HepG2 (cell line): ENCODE results near the gene PTPN3. TPM values are rescaled to one million over a fixed set of nuclear protein-coding genes. Genes with fewer than 3 reads are reported as not detected.

Source experiments
- ATAC-seq: fragments of 200-7000 bp; cut with Tn5 transposase; 3 replicates; pipeline ENCODE4 v1.9.1; 2020; ENCODE audit warnings: mild to moderate bottlenecking, moderate library complexity
- BruUV-seq: library from RNA; stranded (reverse); fragments of 400-500 nt; replicated peaks from 2 replicates; lab custom pipeline; 2021; lab: Mats Ljungman, UMichigan
- CTCF ChIA-PET: fragments of 300-600 bp; formaldehyde crosslinking; extraction: SDS; loops from one replicate; lab custom pipeline; 2021; ENCODE audit warnings: low total read pairs, inconsistent platforms, low intra/inter-chr PET ratio; lab: Yijun Ruan, JAX
- POLR2A ChIA-PET: fragments of 350-600 bp; sonication (Branson Sonifier 250); formaldehyde crosslinking; loops from one replicate; lab custom pipeline; 2020; ENCODE audit warnings: antibody characterized with exemption, inconsistent platforms; lab: Yijun Ruan, JAX
- DNase-seq: peaks from one replicate; pipeline ENCODE4 v3.0.0-alpha.2; 2015; ENCODE audit warnings: low spot score
- FAIRE-seq: peaks from 3 replicates; lab custom pipeline; 2011; peaks lifted over from hg19 to GRCh38; lab: Jason Lieb, UNC
- H2AFZ ChIP-seq: one replicate; pipeline ENCODE4 v1.6.1; 2011; ENCODE audit warnings: low read length, inconsistent platforms
- H3K27ac ChIP-seq: fragments of 300-600 bp; 3 replicates; pipeline ENCODE4 v1.8.0; 2011; ENCODE audit warnings: mixed run types, mild to moderate bottlenecking, mixed read lengths, low read length, inconsistent platforms; ENCODE audit not compliant: insufficient read depth; ENCODE audit errors: extremely low read length
- H3K27me3 ChIP-seq, 2 experiments: fragments of 200-600 bp in 1 of 2; 2 replicates in 1 of 2; 3 replicates in 1 of 2; pipeline versions ENCODE4 v1.6.0 to v1.8.0; 2011; ENCODE audit warnings: low read length in 2 of 2, mild to moderate bottlenecking in 2 of 2, moderate library complexity in 2 of 2, inconsistent platforms in 1 of 2; ENCODE audit not compliant: insufficient read depth in 2 of 2, control insufficient read depth in 1 of 2
- H3K36me3 ChIP-seq, 2 experiments: fragments of 200-600 bp in 1 of 2; replicated peaks in 1 of 2; 2 replicates in 1 of 2; 3 replicates in 1 of 2; pipeline versions ENCODE4 v1.5.1 to v1.8.0; 2011; ENCODE audit warnings: low read length in 2 of 2, inconsistent platforms in 1 of 2; ENCODE audit not compliant: insufficient read depth in 2 of 2, control insufficient read depth in 1 of 2
- H3K4me1 ChIP-seq: 2 replicates; pipeline ENCODE4 v1.5.1; 2012; ENCODE audit warnings: low read length, inconsistent platforms; ENCODE audit not compliant: insufficient read depth
- H3K4me2 ChIP-seq: 2 replicates; pipeline ENCODE4 v1.6.0; 2011; ENCODE audit warnings: low read depth, low read length, inconsistent platforms
- H3K4me3 ChIP-seq, 3 experiments: fragments of 200-600 bp in 1 of 3; sonication (generic), shearing (Covaris generic) in 1 of 3; replicated peaks in 1 of 3; 2 replicates each; pipeline ENCODE4 v1.5.1; 2011 to 2016; ENCODE audit warnings: low read length in 3 of 3, inconsistent platforms in 2 of 3, low read depth in 2 of 3, mild to moderate bottlenecking in 2 of 3, control low read depth in 1 of 3, mixed read lengths in 1 of 3; ENCODE audit not compliant: insufficient read depth in 1 of 3
- H3K79me2 ChIP-seq: one replicate; pipeline ENCODE4 v1.6.1; 2011; ENCODE audit warnings: low read length, inconsistent platforms; ENCODE audit not compliant: insufficient read depth
- H3K9ac ChIP-seq: 2 replicates; pipeline ENCODE4 v1.6.0; 2011; ENCODE audit warnings: mild to moderate bottlenecking, low read depth, low read length, inconsistent platforms; ENCODE audit not compliant: insufficient read depth
- H3K9me3 ChIP-seq: 2 replicates; pipeline ENCODE4 v1.5.1; 2012; ENCODE audit warnings: mild to moderate bottlenecking, low read length
- H4K20me1 ChIP-seq: 2 replicates; pipeline ENCODE4 v1.6.0; 2011; ENCODE audit warnings: inconsistent platforms, mild to moderate bottlenecking, low read length, moderate library complexity; ENCODE audit not compliant: insufficient read depth
- ARID4A ChIP-seq: sonication (generic); formaldehyde crosslinking; IDR thresholded peaks from 2 replicates; pipeline ENCODE4 v1.5.0; 2020; ENCODE audit warnings: mild to moderate bottlenecking, missing genetic modification reagents, borderline replicate concordance
- ETV6 ChIP-seq: sonication (generic); formaldehyde crosslinking; conservative IDR thresholded peaks from 2 replicates; pipeline ENCODE4 v1.4.0; 2020; ENCODE audit warnings: missing genetic modification reagents
- JUNB ChIP-seq: sonication (generic); formaldehyde crosslinking; IDR thresholded peaks from 2 replicates; pipeline ENCODE4 v1.8.0; 2022; ENCODE audit warnings: missing genetic modification reagents, mild to moderate bottlenecking, borderline replicate concordance
- SIX4 ChIP-seq: sonication (generic); formaldehyde crosslinking; IDR thresholded peaks from 2 replicates; pipeline ENCODE4 v1.4.0; 2020; ENCODE audit warnings: missing genetic modification reagents
- SP1 ChIP-seq, 2 experiments: fragments of 450-650 bp in 1 of 2; sonication (generic) in 1 of 2; formaldehyde crosslinking in 1 of 2; IDR thresholded peaks; 2 replicates each; pipeline versions ENCODE4 v1.4.0 to v1.6.1; 2016 to 2020; ENCODE audit warnings: missing genetic modification reagents in 1 of 2
- ZBTB33 ChIP-seq: sonication (generic); formaldehyde crosslinking; IDR thresholded peaks from 2 replicates; pipeline ENCODE4 v1.4.0; 2020; ENCODE audit warnings: missing genetic modification reagents
- ZEB1 ChIP-seq: IDR thresholded peaks from 2 replicates; pipeline ENCODE4 v1.6.1; 2012; ENCODE audit warnings: mild to moderate bottlenecking, low read depth, inconsistent platforms; ENCODE audit not compliant: insufficient replicate concordance
- ZNF367 ChIP-seq: sonication (generic); formaldehyde crosslinking; IDR thresholded peaks from 2 replicates; pipeline ENCODE4 v1.4.0; 2020; ENCODE audit warnings: missing genetic modification reagents, borderline replicate concordance
- ZNF432 ChIP-seq: sonication (generic); formaldehyde crosslinking; IDR thresholded peaks from 2 replicates; pipeline ENCODE4 v1.5.0; 2020; ENCODE audit warnings: missing genetic modification reagents, mild to moderate bottlenecking, borderline replicate concordance
- ZNF513 ChIP-seq: sonication (generic); formaldehyde crosslinking; conservative IDR thresholded peaks from 2 replicates; pipeline ENCODE4 v1.5.0; 2020; ENCODE audit warnings: missing genetic modification reagents
- ZNF891 ChIP-seq: sonication (generic); formaldehyde crosslinking; IDR thresholded peaks from 2 replicates; pipeline ENCODE4 v1.5.0; 2020; ENCODE audit warnings: mild to moderate bottlenecking, missing genetic modification reagents
- WGBS: methylation state at CpG from one replicate; pipeline ENCODE4 v1.1.6; 2017; ENCODE audit warnings: low lambda C conversion rate; 5-methylcytosine and 5-hydroxymethylcytosine counted together
- in situ Hi-C: cut with HindIII; loops from 2 replicates; pipeline ENCODE4 v1.10.0; 2017; ENCODE audit warnings: low pct_unique_long_range_greater_than_20kb; ENCODE audit not compliant: extremely low pct_ligation_motif_present
- intact Hi-C: fragments of 100-400 bp; cut with micrococcal nuclease; formaldehyde crosslinking; loops from one replicate; pipeline ENCODE4 v1.10.0; 2022; ENCODE audit not compliant: unreplicated experiment
- polyA plus RNA-seq, 8 experiments: library from polyadenylated mRNA; depleted of rRNA in 3 of 8; stranded (reverse) in 7 of 8; unstranded in 1 of 8; fragments of >200 nt; fragmentation: Illumina TruSeq in 4 of 8; extraction: Trizol in 4 of 8; gene quantifications; 2 replicates each; pipeline versions ENCODE4 v1.2.1 to v1.2.3, GENCODE V29; 2011 to 2016; ENCODE audit warnings: low read depth in 4 of 8, missing spikeins in 1 of 8, mixed read lengths in 1 of 8; ENCODE audit not compliant: insufficient read depth in 1 of 8
- total RNA-seq, 5 experiments: library from RNA; depleted of rRNA; stranded (reverse); fragments of >200 nt; fragmentation: Illumina TruSeq; extraction: Trizol; gene quantifications; 2 replicates each; pipeline ENCODE4 v1.2.3, GENCODE V29; 2016; ENCODE audit warnings: low read depth in 1 of 5

The PTPN3 gene
- total and polyA plus RNA-seq, 2 of the 13 experiments (the other 11 are each of a cell fraction or from before 2014, with no cell fraction given) = 5.6 to 20.5 TPM

DNA sequence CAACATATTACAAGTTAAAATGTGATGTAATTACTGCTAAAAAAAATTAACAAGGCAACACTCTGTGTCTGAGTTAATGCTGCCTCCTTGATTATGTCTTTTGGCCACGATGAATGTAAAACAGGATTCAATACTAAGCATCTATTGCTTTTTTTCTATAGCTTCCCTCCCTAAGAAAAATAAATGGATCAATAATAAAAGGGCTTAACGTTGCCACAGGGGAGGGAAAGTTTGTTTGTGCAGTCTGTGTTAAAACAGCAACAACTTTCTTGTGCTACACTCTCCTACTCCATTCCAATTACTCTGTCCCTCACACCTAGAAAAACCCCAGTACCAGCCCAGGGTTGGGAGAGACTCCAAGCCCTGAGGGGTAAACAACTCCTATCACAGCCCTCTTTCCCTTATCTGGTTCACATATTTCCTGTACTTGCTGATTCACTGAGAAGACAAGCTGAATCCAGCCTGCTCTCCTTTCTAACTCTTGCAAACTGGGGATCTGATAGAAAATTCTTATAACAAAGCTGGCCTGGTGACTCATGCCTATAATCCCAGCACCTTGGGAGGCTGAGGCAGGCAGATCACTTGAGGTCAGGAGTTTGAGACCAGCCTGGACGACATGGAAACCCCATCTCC, 44.8 kb downstream of the PTPN3 start (continued):
- no peak for TF ChIP-seq ZNF513 (CRISPR knock-in tag)
- no peak for TF ChIP-seq ZBTB33 (CRISPR knock-in tag)
- no peak for TF ChIP-seq JUNB (CRISPR knock-in tag)
- TF ChIP-seq ZNF432 (CRISPR knock-in tag) = no peak
- no peak for TF ChIP-seq ETV6 (CRISPR knock-in tag)
- no peak for TF ChIP-seq ZEB1

DNA sequence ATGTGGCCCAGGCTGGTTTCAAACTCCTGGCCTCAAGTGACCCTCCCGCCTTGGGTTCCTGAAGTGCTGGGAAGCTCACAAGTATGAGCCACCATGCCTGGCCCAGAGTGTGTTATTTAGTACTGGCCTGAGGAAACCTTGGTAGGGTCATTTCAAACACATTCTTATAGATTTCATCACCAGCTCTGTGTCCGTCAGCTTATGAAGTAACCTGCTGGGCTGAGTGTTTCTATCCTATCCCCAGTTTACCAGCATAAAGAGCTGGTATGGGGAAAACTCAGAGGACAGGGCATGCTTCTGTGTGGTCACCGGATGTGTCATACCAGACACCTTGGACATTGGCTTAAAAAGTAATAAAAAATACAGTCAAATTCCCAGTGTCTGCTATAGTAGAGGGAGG, 45.3 kb downstream of the PTPN3 start:
- Histone ChIP-seq H3K9me3 (no peaks in the 10 kb centered on the region), H3K36me3 (peaks cover 0 to 31% of the 10 kb centered on the region in 2 experiments; a peak in 3 of 5 replicates), H2AFZ (no peak overlapping the region), H3K27me3 (no peaks in the 10 kb centered on the region), H3K9ac (no peak overlapping the region), H3K27ac (no peak overlapping the region), H3K4me1 (no peaks in the 10 kb centered on the region), H3K4me2 (no peak overlapping the region), H3K79me2 (no peaks in the 10 kb centered on the region), H3K4me3 (no peak overlapping the region), H4K20me1 (no peaks in the 10 kb centered on the region)
- in situ Hi-C loops = no loop called here
- WGBS = 96% methylated on average over 3 of the region's 3 CpGs
- FAIRE-seq = no peak
- no peak for ATAC-seq
- POLR2A ChIA-PET = no interaction called here
- intact Hi-C loops = no loop called here
- CTCF ChIA-PET = no interaction called here
- no TSS peak for BruUV-seq
- no peak for DNase-seq
- no peak for TF ChIP-seq ZNF891 (CRISPR knock-in tag)
- no peak for TF ChIP-seq SP1 (IDR thresholded peaks at IDR 0.05)
- no peak for TF ChIP-seq SP1 (CRISPR knock-in tag; IDR thresholded peaks at IDR 0.05)
- no peak for TF ChIP-seq SIX4
- TF ChIP-seq ZNF367 = no peak
- TF ChIP-seq ARID4A (CRISPR knock-in tag) = no peak
